Activated T-helper 9 cell treated with anti-CD3 and anti-CD28 coated beads, Interleukin-2, amount 50 U/mL, for 16 hours (primary cell): ENCODE measurements around the gene SCARB1.

ENCODE experiments used
- DNase-seq: peaks from one replicate; pipeline ENCODE4 v3.0.0-alpha.2; 2020; ENCODE audit warnings: low read depth

SCARB1 gene

GRCh38 chr12:124760560-124760959 lies 103.1 kb downstream of the SCARB1 start:
- no peak for DNase-seq

GRCh38 chr12:124759841-124760503 lies 103.7 kb downstream of the SCARB1 start:
- DNase-seq = no peak

GRCh38 chr12:124758266-124759220 lies 105.1 kb downstream of the SCARB1 start:
- DNase-seq = no peak

GRCh38 chr12:124757329-124757728 lies 106.3 kb downstream of the SCARB1 start:
- no peak for DNase-seq

GRCh38 chr12:124756760-124757159 lies 106.9 kb downstream of the SCARB1 start:
- DNase-seq = no peak

GRCh38 chr12:124756166-124756565 lies 107.5 kb downstream of the SCARB1 start:
- DNase-seq = no peak

GRCh38 chr12:124755801-124756148 lies 107.9 kb downstream of the SCARB1 start:
- DNase-seq = no peak

- no peak for DNase-seq
Observed at GRCh38 chr12:124754949-124755800, 108.5 kb downstream of the SCARB1 start.

- DNase-seq = no peak
Observed at GRCh38 chr12:124754491-124754890, 109.2 kb downstream of the SCARB1 start.

- no peak for DNase-seq
Observed at GRCh38 chr12:124753993-124754392, 109.7 kb downstream of the SCARB1 start.

GRCh38 chr12:124753228-124753591 lies 110.5 kb downstream of the SCARB1 start:
- DNase-seq = no peak

GRCh38 chr12:124752437-124753227 lies 111.0 kb downstream of the SCARB1 start:
- no peak for DNase-seq

GRCh38 chr12:124751654-124752355 lies 111.9 kb downstream of the SCARB1 start:
- DNase-seq = no peak

GRCh38 chr12:124750787-124751471 lies 112.7 kb downstream of the SCARB1 start:
- no peak for DNase-seq

GRCh38 chr12:124750149-124750656 lies 113.5 kb downstream of the SCARB1 start:
- no peak for DNase-seq

GRCh38 chr12:124749725-124750124 lies 113.9 kb downstream of the SCARB1 start:
- DNase-seq = no peak

GRCh38 chr12:124747426-124748161 lies 116.1 kb downstream of the SCARB1 start:
- DNase-seq = no peak

GRCh38 chr12:124746649-124747425 lies 116.8 kb downstream of the SCARB1 start:
- no peak for DNase-seq
